DMS153 (cell line): Measurements from ENCODE around the gene PAQR4.

Experiments used
- DNase-seq: peaks from one replicate; lab custom pipeline; 2025; lab: John Stamatoyannopoulos, UW

Gene PAQR4

GRCh38 chr16:3007957-3008689, 39.0 kb downstream of the PAQR4 start:
- DNase-seq: no peak

DNA sequence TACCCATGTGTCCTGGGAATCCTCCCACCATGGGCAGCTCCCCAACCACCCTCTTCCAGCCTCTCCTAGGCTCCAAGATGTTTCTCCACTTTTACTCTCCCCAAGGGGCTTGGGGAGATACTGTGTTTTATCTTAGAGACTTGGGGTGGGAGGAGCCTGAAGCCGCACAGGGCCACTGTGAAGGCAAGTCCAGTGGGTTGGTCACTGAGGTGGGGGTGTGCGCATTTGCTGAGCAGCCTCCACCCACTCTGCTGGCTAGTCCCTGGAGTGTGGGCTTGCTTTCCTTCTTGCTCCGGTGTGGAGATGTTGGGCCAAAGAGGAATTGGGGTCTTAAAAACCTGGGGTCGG, 39.5 kb downstream of the PAQR4 start:
- no peak for DNase-seq

- DNase-seq: no peak
Measured at GRCh38 chr16:3009568-3010390, 40.6 kb downstream of the PAQR4 start.

DNA sequence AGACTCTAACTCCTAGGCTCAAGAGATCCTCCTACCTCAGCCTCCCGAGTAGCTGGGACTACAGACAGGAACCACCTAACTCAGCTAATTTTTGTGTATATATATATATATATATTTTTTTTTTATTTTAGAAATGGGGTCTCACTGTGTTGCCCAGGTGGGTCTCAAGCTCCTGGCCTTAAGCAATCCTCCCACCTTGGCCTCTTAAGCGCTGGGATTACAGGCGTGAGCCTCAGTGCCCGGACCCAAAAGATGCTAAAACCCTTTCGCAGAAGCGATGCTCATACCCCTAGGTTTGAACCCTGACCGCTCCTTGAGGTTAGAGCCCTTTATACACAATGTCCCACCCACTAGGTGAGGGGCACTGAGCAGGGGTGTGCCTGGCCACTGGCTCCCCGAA, 41.4 kb downstream of the PAQR4 start:
- no peak for DNase-seq

DNA sequence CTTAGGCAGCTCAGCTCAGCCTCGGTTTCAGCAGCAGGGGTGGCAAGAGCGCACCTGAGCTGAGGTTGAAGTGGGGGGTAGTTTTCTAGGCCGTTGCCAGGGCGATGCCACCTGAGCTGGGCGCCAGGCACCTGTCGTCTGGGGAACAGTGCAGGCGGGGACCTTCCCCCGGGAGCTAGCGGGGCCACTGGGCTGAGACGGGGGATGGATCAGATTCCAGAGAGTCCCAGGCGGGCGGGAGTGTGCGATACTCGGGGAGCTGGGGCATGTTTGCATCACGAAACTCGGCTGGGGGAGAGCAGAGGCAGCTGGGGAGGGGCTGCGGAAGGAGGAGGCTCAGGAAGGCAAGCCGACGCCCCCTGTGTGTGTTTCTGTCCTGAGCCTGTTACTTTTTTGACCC, 43.1 kb downstream of the PAQR4 start:
- DNase-seq: peak; percentile 51

DNA sequence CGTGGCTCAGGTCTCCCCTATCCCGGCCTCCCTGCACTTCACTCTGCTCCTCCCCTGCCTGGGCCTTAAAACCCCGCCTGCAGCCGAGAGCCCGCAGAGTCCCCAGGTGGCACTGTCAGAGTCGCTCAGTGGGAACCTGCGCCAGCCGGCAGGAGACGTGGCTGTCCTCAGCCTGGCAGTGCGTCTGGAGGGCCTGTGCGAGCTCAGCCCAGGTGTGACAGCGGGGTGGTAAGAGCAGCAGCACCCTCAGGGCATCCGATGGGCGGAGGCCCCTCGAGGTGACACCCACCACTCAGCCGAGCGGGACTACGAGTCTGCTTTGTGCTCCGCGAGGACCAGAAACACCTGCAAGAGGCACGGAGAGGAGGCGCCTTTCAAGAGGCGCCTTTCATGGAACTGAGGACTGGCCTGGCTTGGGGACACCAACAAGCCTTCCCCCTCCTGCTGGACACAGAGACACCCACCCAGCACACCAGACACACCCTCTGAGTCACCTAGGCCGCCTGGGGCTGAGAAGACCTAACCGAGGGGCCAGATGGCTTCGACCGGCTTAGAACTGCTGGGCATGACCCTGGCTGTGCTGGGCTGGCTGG, 43.8 kb downstream of the PAQR4 start, which contains the start of gene CLDN9:
Gene CLDN9, plus strand, starts transcription at position 96 of the 593 bp plus-strand sequence. Its CDS starts 440 bp downstream, at position 536.
- DNase-seq: peak; percentile 52

DNA sequence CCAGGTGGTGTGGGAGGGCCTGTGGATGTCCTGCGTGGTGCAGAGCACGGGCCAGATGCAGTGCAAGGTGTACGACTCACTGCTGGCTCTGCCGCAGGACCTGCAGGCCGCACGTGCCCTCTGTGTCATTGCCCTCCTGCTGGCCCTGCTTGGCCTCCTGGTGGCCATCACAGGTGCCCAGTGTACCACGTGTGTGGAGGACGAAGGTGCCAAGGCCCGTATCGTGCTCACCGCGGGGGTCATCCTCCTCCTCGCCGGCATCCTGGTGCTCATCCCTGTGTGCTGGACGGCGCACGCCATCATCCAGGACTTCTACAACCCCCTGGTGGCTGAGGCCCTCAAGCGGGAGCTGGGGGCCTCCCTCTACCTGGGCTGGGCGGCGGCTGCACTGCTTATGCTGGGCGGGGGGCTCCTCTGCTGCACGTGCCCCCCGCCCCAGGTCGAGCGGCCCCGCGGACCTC, 44.4 kb downstream of the PAQR4 start:
- DNase-seq: no peak

DNA sequence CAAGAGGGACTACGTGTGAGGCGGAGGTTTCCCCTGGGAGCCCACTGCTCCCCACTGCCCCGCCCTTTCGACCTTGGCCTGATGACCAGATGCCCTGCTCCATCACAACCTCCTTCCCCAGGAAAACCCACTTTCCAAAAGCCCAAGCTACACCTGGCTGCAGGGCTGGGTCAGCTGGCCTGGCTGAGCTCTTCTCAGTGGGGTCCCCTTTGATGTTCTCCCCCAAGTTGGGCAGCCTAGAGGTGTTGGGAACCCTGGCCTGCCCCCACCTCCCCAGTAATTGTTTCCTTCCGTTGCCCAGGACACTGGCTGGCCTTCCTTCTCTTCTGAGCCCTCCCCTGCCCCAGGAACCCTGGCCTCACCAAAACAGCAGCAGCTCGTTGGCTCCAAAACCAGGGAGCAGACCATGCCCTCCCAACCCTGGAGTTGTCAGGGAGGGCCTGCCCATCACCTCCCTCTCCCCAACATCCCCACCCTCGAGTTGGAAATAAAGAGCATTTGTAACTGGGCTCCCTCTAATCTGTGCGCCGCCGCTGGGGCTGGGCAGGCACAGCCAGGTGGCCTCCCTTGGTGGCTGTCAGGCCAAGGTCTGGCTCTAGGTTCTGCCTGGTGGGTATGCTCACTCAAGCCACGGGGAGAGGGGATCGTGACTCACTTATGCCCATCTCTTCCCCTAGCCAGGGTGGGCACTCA, 45.0 kb downstream of the PAQR4 start:
- DNase-seq: no peak

DNA sequence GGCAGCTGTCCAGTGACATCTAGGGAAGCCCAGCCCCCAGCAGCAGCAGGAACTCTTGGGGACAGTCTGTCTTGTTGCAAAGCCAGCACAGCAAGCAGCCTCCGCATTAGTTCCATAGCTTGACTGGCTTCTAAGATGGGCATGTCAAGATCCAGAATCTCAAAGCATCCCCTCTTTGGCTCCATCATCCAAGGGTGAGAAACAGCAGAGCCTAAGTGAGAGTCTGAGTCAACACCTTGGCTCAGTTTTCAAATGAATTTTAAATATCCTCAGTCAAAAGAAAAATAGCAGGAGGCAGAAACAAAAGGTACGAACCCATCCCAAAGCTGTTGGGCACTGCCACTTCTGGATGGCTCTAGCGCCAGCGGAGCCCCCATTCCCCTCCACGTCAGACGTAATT, 45.8 kb downstream of the PAQR4 start:
- DNase-seq: no peak

- DNase-seq: no peak
Measured at GRCh38 chr16:3015865-3016521, 46.8 kb downstream of the PAQR4 start.

DNA sequence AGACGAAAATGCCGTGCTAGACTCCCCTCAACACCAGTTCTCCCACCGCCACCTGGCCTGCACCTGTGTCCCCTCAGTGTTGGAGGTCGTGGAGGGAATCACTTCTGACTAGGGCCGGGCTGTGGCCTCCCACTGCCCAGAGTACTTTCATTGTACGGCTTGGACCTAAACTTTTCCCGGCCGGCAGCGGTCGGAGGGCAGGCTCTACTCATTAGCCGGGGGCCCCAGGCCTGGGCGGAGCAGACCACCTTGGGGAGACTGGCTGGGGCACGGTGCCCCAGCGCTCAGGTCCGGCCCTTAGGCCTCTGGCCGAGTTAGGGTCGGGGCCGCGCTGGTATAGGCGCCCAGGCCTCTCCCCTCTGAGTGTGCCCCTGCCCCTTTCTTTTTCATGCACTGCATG, 48.2 kb downstream of the PAQR4 start:
- DNase-seq: no peak

GRCh38 chr16:3017794-3018506, 48.8 kb downstream of the PAQR4 start, which contains the start of gene CLDN6:
TSS of gene CLDN6 (minus strand) at chr16:3018183. CDS start at chr16:3016021, 2,162 bp downstream.
- DNase-seq: no peak

GRCh38 chr16:3019594-3020246, 50.6 kb downstream of the PAQR4 start:
- no peak for DNase-seq

DNA sequence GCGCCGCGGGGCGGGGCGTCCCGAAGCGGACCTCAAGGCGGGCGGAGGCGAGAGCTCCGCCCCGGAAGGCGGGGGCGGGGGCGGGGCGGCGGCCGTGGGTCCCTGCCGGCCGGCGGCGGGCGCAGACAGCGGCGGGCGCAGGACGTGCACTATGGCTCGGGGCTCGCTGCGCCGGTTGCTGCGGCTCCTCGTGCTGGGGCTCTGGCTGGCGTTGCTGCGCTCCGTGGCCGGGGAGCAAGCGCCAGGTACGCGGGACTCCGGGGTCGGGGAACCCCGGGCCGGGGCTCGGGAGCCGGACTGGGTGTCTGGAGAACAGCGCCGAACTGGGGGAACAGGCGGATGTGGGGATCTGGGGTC, 51.1 kb downstream of the PAQR4 start, which contains the start of gene TNFRSF12A:
Gene TNFRSF12A, plus strand, starts transcription at position 122 of the 357 bp plus-strand sequence. Its CDS starts 30 bp downstream, at position 152.
- peak; percentile 8 for DNase-seq

DNA sequence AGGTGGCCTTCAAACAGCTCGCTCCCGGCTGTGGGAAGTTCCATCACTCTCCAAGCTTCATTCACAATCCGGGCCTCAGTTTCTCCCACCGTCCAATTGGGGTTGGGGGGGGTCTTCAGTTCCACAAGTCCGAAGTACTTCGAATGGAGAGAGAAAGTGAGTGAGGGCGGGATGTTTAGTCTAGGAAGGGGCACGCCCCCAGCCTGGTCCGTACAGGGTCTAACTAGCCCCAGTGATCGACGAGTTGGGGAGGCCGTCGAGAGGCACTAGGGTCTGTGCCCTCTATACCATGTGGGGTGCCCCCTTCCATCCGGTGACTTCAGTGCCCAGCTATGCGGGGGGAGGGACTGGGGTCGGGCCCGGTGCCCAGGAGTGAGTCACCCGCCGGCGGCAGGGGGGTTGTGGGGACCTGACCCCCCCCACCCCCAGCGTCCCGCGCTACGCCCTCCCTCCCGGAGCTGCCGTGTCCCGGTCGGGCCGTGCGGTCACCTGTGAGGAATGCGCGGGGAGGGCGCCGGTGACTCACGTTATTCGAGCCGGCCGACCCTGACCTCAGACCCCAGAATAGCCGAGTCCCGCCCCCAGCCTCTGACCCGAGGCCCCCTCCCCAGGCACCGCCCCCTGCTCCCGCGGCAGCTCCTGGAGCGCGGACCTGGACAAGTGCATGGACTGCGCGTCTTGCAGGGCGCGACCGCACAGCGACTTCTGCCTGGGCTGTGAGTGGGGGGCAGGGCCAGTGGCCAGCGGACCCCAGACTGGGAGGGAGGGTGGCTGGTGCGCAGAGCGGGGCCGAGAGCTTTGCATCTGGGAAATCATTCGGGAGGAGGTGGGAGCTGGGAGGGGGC, 51.7 kb downstream of the PAQR4 start:
- no peak for DNase-seq

DNA sequence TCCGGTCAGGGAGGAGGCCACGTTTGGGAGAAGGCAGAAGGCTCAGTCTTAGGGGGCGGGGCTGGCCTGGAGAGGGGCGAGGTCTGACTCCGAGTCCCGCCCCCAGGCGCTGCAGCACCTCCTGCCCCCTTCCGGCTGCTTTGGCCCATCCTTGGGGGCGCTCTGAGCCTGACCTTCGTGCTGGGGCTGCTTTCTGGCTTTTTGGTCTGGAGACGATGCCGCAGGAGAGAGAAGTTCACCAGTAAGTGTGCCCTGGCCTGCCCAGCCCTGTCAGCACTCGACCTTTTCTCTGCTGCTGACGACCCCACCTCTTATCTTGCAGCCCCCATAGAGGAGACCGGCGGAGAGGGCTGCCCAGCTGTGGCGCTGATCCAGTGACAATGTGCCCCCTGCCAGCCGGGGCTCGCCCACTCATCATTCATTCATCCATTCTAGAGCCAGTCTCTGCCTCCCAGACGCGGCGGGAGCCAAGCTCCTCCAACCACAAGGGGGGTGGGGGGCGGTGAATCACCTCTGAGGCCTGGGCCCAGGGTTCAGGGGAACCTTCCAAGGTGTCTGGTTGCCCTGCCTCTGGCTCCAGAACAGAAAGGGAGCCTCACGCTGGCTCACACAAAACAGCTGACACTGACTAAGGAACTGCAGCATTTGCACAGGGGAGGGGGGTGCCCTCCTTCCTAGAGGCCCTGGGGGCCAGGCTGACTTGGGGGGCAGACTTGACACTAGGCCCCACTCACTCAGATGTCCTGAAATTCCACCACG, 52.5 kb downstream of the PAQR4 start:
- DNase-seq: no peak

DNA sequence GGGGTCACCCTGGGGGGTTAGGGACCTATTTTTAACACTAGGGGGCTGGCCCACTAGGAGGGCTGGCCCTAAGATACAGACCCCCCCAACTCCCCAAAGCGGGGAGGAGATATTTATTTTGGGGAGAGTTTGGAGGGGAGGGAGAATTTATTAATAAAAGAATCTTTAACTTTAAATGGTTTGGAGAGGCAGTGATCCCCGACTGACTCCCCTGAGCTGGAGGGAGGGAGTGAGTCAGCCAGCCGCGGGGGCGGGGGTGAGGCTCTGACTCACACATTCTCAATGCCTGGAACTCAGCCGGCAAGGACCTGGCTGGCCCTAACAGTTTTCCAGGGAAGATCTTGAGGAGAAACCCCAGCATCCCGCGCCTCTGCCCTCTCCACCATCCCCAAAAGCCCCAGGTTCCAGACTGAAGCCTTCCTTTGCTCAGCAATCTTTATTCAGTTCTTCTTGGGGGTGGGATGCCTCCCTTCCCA, 53.1 kb downstream of the PAQR4 start:
- DNase-seq: no peak

DNA sequence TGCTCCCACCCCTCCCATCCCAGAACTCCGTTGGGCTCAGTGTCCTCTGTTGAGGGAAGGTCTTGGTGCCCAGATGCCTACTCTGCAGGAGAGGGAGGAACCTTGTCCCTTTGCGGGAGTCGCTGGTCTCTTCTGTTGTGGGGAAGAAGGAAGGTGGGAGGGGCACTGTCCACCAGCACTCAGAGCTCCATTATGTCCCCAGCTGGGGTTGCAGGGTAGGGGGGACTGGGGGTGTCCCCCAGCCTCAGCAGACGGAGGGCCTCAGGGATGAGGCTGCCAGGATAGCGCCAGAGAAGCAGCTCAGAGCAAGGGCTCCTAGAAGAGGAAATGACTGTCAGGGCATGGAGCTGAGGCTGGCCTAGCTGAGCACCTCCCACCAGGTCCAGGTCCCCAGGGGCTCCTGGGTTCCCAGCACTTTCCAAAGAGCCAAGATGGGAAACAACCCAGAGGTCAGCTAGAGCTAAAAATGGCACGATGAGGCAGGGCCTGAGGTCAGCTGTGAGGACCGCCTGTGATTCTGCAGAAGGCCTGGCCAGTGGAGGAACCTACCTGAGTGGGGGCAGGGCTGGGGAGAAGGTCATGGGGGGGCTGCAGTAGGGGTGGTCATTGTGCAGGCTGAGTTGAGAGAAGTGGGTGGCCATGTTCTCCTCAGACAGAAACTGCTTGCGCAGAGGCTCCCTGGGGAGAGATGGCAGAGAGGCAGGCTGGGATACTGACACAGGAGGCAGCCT, 53.7 kb downstream of the PAQR4 start:
- no peak for DNase-seq
